ENCODE data around the gene PRKN. TPM values are rescaled to one million over a fixed set of nuclear protein-coding genes. Genes with fewer than 3 reads are reported as not detected.

Gene PRKN
- total and polyA plus RNA-seq, 5 donors from 2014 or later = 0.24 to 3.7 (median 2.5) TPM

- H3K4me1 ChIP-seq (ENCODE audit: control insufficient read depth, insufficient read depth, low read length, poor library complexity, severe bottlenecking) = no peaks in the 10 kb centered on the region
- Mint-ChIP-seq H3K9me3 (peaks cover 2 to 26% (median 5%) of the 10 kb centered on the region in 7 donors), H3K27me3 (no peaks in the 10 kb centered on the region), H3K4me1 (peaks cover 0 to 7% (median 0%) of the 10 kb centered on the region in 4 donors), H3K4me3 (no peak overlapping the region), H3K27ac (no peak overlapping the region), H3K36me3 (peaks cover 6% of the 10 kb centered on the region)
- ATAC-seq (ENCODE audit: low read depth in 2 of 2) (no peak), DNase-seq (no peak)
- H3K4me3 ChIP-seq (ENCODE audit: low read depth, low read length) = no peak overlapping the region
- no peaks in the 10 kb centered on the region for H3K36me3 ChIP-seq (ENCODE audit: control insufficient read depth, insufficient read depth, low read length)
- no peaks in the 10 kb centered on the region for H3K27me3 ChIP-seq (ENCODE audit: control insufficient read depth, insufficient read depth, low read length)
- H3K27ac ChIP-seq (ENCODE audit: insufficient read depth, low read length, poor library complexity, severe bottlenecking) = no peak overlapping the region
- H3K9me3 ChIP-seq (ENCODE audit: control insufficient read depth in 2 of 2, low read length in 2 of 2) = peaks cover 0 to 4% of the 10 kb centered on the region in 2 experiments
These were observed 166.7 kb downstream of the PRKN start for GRCh38 chr6:162560891-162561290.

GRCh38 chr6:162554531-162554930 is 173.0 kb downstream of the PRKN start:
- H3K27me3 Mint-ChIP-seq = no peaks in the 10 kb centered on the region
- no peak overlapping the region for H3K27ac Mint-ChIP-seq
- peaks cover 15% of the 10 kb centered on the region for H3K36me3 Mint-ChIP-seq
- Histone ChIP-seq H3K27me3 (ENCODE audit: control insufficient read depth, insufficient read depth, low read length) (no peaks in the 10 kb centered on the region), H3K9me3 (ENCODE audit: control insufficient read depth in 2 of 2, low read length in 2 of 2) (no peaks in the 10 kb centered on the region), H3K4me3 (ENCODE audit: low read depth, low read length) (no peak overlapping the region), H3K36me3 (ENCODE audit: control insufficient read depth, insufficient read depth, low read length) (no peaks in the 10 kb centered on the region), H3K27ac (ENCODE audit: insufficient read depth, low read length, poor library complexity, severe bottlenecking) (no peak overlapping the region), H3K4me1 (ENCODE audit: control insufficient read depth, insufficient read depth, low read length, poor library complexity, severe bottlenecking) (no peaks in the 10 kb centered on the region)
- no peak for ATAC-seq (ENCODE audit: low read depth in 2 of 2)
- no peak overlapping the region for H3K4me3 Mint-ChIP-seq
- peaks cover 0 to 6% (median 0%) of the 10 kb centered on the region in 7 donors for H3K9me3 Mint-ChIP-seq
- no peak for DNase-seq
- H3K4me1 Mint-ChIP-seq = no peaks in the 10 kb centered on the region

DNA sequence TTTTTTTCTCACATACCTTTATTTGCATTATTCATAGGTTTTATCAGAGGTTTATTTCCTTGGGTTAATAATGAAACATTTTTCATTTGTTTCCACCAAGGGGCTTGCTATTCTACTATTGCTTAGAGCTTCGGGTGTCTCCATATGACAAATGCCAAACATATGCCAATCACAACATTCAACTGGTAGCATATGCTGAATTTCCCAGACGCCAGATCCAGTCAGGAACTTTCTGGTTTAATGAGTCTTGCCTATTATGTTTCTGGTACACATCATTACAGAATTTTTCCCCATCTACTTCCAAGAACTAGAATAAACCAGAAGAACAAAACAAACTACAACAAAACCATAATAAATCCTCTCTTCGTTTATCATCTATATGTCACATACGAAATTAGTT is 180.7 kb downstream of the PRKN start:
- H3K27me3 Mint-ChIP-seq = no peaks in the 10 kb centered on the region
- H3K36me3 Mint-ChIP-seq = peaks cover 6% of the 10 kb centered on the region
- no peak overlapping the region for H3K4me3 ChIP-seq (ENCODE audit: low read depth, low read length)
- ATAC-seq (ENCODE audit: low read depth in 2 of 2) (no peak), DNase-seq (no peak)
- no peak overlapping the region for H3K27ac ChIP-seq (ENCODE audit: insufficient read depth, low read length, poor library complexity, severe bottlenecking)
- no peaks in the 10 kb centered on the region for H3K4me1 ChIP-seq (ENCODE audit: control insufficient read depth, insufficient read depth, low read length, poor library complexity, severe bottlenecking)
- H3K4me1 Mint-ChIP-seq = peaks cover 0 to 2% (median 0%) of the 10 kb centered on the region in 4 donors
- no peaks in the 10 kb centered on the region for H3K9me3 ChIP-seq (ENCODE audit: control insufficient read depth in 2 of 2, low read length in 2 of 2)
- no peaks in the 10 kb centered on the region for H3K36me3 ChIP-seq (ENCODE audit: control insufficient read depth, insufficient read depth, low read length)
- H3K27me3 ChIP-seq (ENCODE audit: control insufficient read depth, insufficient read depth, low read length) = no peaks in the 10 kb centered on the region
- no peak overlapping the region for H3K4me3 Mint-ChIP-seq
- H3K27ac Mint-ChIP-seq = no peak overlapping the region
- H3K9me3 Mint-ChIP-seq = peaks cover 0 to 6% (median 1%) of the 10 kb centered on the region in 7 donors

DNA sequence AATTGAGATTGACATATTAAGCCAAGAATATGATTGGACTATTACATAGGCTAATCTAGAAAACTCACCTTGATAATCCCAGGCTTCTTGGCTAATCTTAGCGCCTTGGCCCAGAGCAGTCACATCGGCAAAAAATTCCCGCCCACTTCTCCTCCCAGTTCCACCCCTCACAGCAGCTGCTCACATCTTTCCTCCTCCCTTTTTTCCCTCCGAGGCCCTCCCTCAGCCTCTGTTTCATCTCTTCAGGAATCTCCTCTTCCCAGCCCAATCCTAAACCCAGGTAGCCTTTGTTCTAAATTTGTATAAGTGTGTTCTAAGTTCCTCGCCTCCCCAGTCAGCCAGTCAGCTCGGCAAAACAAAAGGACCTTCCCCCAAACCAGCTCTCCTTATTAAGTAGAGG is 184.3 kb downstream of the PRKN start:
- peaks cover 0 to 7% (median 1%) of the 10 kb centered on the region in 7 donors for H3K9me3 Mint-ChIP-seq
- no peak overlapping the region for H3K27ac Mint-ChIP-seq

GRCh38 chr6:162541019-162541601 is 186.5 kb downstream of the PRKN start:
- no peaks in the 10 kb centered on the region for H3K27me3 Mint-ChIP-seq
- peaks cover 0 to 7% (median 0%) of the 10 kb centered on the region in 7 donors for H3K9me3 Mint-ChIP-seq
- Histone ChIP-seq H3K4me1 (ENCODE audit: control insufficient read depth, insufficient read depth, low read length, poor library complexity, severe bottlenecking) (no peaks in the 10 kb centered on the region), H3K27ac (ENCODE audit: insufficient read depth, low read length, poor library complexity, severe bottlenecking) (no peak overlapping the region), H3K4me3 (ENCODE audit: low read depth, low read length) (no peak overlapping the region), H3K9me3 (ENCODE audit: control insufficient read depth in 2 of 2, low read length in 2 of 2) (no peaks in the 10 kb centered on the region), H3K36me3 (ENCODE audit: control insufficient read depth, insufficient read depth, low read length) (no peaks in the 10 kb centered on the region), H3K27me3 (ENCODE audit: control insufficient read depth, insufficient read depth, low read length) (no peaks in the 10 kb centered on the region)
- no peak overlapping the region for H3K27ac Mint-ChIP-seq
- H3K36me3 Mint-ChIP-seq = no peaks in the 10 kb centered on the region
- ATAC-seq (ENCODE audit: low read depth in 2 of 2) = no peak
- H3K4me3 Mint-ChIP-seq = no peak overlapping the region
- no peak for DNase-seq
- H3K4me1 Mint-ChIP-seq = peaks cover 0 to 4% (median 0%) of the 10 kb centered on the region in 4 donors

More for the DNA sequence above, 184.3 kb downstream of the PRKN start:
- Histone ChIP-seq H3K27me3 (ENCODE audit: control insufficient read depth, insufficient read depth, low read length) (no peaks in the 10 kb centered on the region), H3K9me3 (ENCODE audit: control insufficient read depth in 2 of 2, low read length in 2 of 2) (no peaks in the 10 kb centered on the region), H3K27ac (ENCODE audit: insufficient read depth, low read length, poor library complexity, severe bottlenecking) (no peak overlapping the region), H3K4me3 (ENCODE audit: low read depth, low read length) (no peak overlapping the region), H3K36me3 (ENCODE audit: control insufficient read depth, insufficient read depth, low read length) (no peaks in the 10 kb centered on the region), H3K4me1 (ENCODE audit: control insufficient read depth, insufficient read depth, low read length, poor library complexity, severe bottlenecking) (no peaks in the 10 kb centered on the region)
- H3K27me3 Mint-ChIP-seq = no peaks in the 10 kb centered on the region
- DNase-seq (no peak), ATAC-seq (ENCODE audit: low read depth in 2 of 2) (no peak)
- H3K4me1 Mint-ChIP-seq = peaks cover 0 to 2% (median 0%) of the 10 kb centered on the region in 4 donors
- no peaks in the 10 kb centered on the region for H3K36me3 Mint-ChIP-seq
- H3K4me3 Mint-ChIP-seq = peak overlapping the region in 1 of 4 donors; percentile 14

GRCh38 chr6:162539321-162539720 is 188.2 kb downstream of the PRKN start:
- H3K4me3 ChIP-seq (ENCODE audit: low read depth, low read length) = no peak overlapping the region
- ATAC-seq (ENCODE audit: low read depth in 2 of 2) = no peak
- no peaks in the 10 kb centered on the region for H3K36me3 ChIP-seq (ENCODE audit: control insufficient read depth, insufficient read depth, low read length)
- H3K4me1 ChIP-seq (ENCODE audit: control insufficient read depth, insufficient read depth, low read length, poor library complexity, severe bottlenecking) = no peaks in the 10 kb centered on the region
- H3K9me3 ChIP-seq (ENCODE audit: control insufficient read depth in 2 of 2, low read length in 2 of 2) = no peaks in the 10 kb centered on the region
- Mint-ChIP-seq H3K9me3 (peaks cover 0 to 7% (median 0%) of the 10 kb centered on the region in 7 donors), H3K27me3 (no peaks in the 10 kb centered on the region), H3K4me3 (no peak overlapping the region), H3K36me3 (no peaks in the 10 kb centered on the region), H3K4me1 (peaks cover 0 to 4% (median 0%) of the 10 kb centered on the region in 4 donors), H3K27ac (no peak overlapping the region)
- H3K27ac ChIP-seq (ENCODE audit: insufficient read depth, low read length, poor library complexity, severe bottlenecking) = no peak overlapping the region
- no peak for DNase-seq
- no peaks in the 10 kb centered on the region for H3K27me3 ChIP-seq (ENCODE audit: control insufficient read depth, insufficient read depth, low read length)

DNA sequence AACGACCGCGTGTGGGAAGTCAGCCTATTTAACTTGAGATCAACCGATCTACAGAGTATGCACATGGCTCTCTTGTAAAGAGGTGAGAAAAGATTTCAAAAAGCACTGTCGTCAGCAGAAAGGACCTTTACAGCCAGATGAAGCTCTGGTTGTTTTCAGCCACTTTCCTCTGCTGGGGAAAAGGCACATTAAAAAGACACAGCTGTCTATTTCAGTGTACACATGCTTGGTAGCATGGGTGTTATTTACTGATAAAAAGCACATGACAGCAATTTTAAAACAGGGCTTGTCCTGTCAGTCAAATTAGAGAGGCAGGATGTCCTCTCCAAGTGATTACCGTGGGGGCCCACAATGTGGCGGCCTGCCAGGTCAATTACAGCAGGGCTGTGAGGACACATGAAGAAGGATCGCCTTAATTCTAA is 188.9 kb downstream of the PRKN start:
- Mint-ChIP-seq H3K4me3 (no peak overlapping the region), H3K27ac (no peak overlapping the region), H3K4me1 (peaks cover 0 to 4% (median 0%) of the 10 kb centered on the region in 4 donors), H3K9me3 (peaks cover 0 to 7% (median 0%) of the 10 kb centered on the region in 7 donors), H3K27me3 (no peaks in the 10 kb centered on the region), H3K36me3 (no peaks in the 10 kb centered on the region)
- H3K36me3 ChIP-seq (ENCODE audit: control insufficient read depth, insufficient read depth, low read length) = no peaks in the 10 kb centered on the region
- ATAC-seq (ENCODE audit: low read depth in 2 of 2) (no peak), DNase-seq (no peak)
- H3K4me3 ChIP-seq (ENCODE audit: low read depth, low read length) = no peak overlapping the region
- H3K9me3 ChIP-seq (ENCODE audit: control insufficient read depth in 2 of 2, low read length in 2 of 2) = no peaks in the 10 kb centered on the region
- H3K27ac ChIP-seq (ENCODE audit: insufficient read depth, low read length, poor library complexity, severe bottlenecking) = no peak overlapping the region
- H3K4me1 ChIP-seq (ENCODE audit: control insufficient read depth, insufficient read depth, low read length, poor library complexity, severe bottlenecking) = no peaks in the 10 kb centered on the region
- H3K27me3 ChIP-seq (ENCODE audit: control insufficient read depth, insufficient read depth, low read length) = no peaks in the 10 kb centered on the region

GRCh38 chr6:162533009-162533400 is 194.6 kb downstream of the PRKN start:
- no peak overlapping the region for H3K27ac Mint-ChIP-seq
- ATAC-seq (ENCODE audit: low read depth in 2 of 2) (no peak), DNase-seq (no peak)
- Histone ChIP-seq H3K36me3 (ENCODE audit: control insufficient read depth, insufficient read depth, low read length) (no peaks in the 10 kb centered on the region), H3K27ac (ENCODE audit: insufficient read depth, low read length, poor library complexity, severe bottlenecking) (no peak overlapping the region), H3K4me1 (ENCODE audit: control insufficient read depth, insufficient read depth, low read length, poor library complexity, severe bottlenecking) (no peaks in the 10 kb centered on the region), H3K9me3 (ENCODE audit: control insufficient read depth in 2 of 2, low read length in 2 of 2) (no peaks in the 10 kb centered on the region), H3K4me3 (ENCODE audit: low read depth, low read length) (no peak overlapping the region), H3K27me3 (ENCODE audit: control insufficient read depth, insufficient read depth, low read length) (no peaks in the 10 kb centered on the region)
- H3K9me3 Mint-ChIP-seq = peaks cover 0 to 3% (median 1%) of the 10 kb centered on the region in 7 donors
- H3K36me3 Mint-ChIP-seq = no peaks in the 10 kb centered on the region
- no peak overlapping the region for H3K4me3 Mint-ChIP-seq
- H3K4me1 Mint-ChIP-seq = peaks cover 0 to 2% (median 0%) of the 10 kb centered on the region in 4 donors
- H3K27me3 Mint-ChIP-seq = no peaks in the 10 kb centered on the region
